PFSK-1 (cell line): ENCODE results near the gene KNOP1.

ENCODE experiments used
- POLR2AphosphoS5 ChIP-seq: IDR thresholded peaks from 2 replicates; pipeline ENCODE4 v1.6.1; 2012; ENCODE audit warnings: low read depth, mild to moderate bottlenecking, control low read depth, low read length, moderate library complexity
- REST ChIP-seq, 2 experiments: IDR thresholded peaks; 2 replicates each; pipeline versions ENCODE4 v1.6.1 to v1.8.0; 2011 to 2012; ENCODE audit warnings: low read depth in 2 of 2, low read length in 2 of 2, control low read depth in 1 of 2, inconsistent platforms in 1 of 2, mild to moderate bottlenecking in 1 of 2, moderate library complexity in 1 of 2; ENCODE audit not compliant: insufficient read depth in 1 of 2
- TAF1 ChIP-seq: IDR thresholded peaks from 2 replicates; pipeline ENCODE4 v1.6.1; 2012; ENCODE audit warnings: low read length, control low read depth, borderline replicate concordance; ENCODE audit not compliant: insufficient read depth

GRCh38 chr16:19659554-19659953, 58.5 kb downstream of the KNOP1 start:
- TF ChIP-seq POLR2AphosphoS5 (no peak), REST (IDR thresholded peaks at IDR 0.05; ENCODE audit: insufficient read depth in 1 of 2, low read depth in 2 of 2, low read length in 2 of 2) (no peak), TAF1 (no peak)
